GM18868 (cell line): ENCODE results near the gene P2RY6.

Source experiments
- ATAC-seq: cut with Tn5 transposase; IDR thresholded peaks from one replicate; pipeline ENCODE4 v1.9.1; 2021; ENCODE audit warnings: mild to moderate bottlenecking, moderate library complexity; ENCODE audit not compliant: unreplicated experiment

P2RY6 gene

GRCh38 chr11:73330569-73331093, 58.5 kb downstream of the P2RY6 start:
- no peak for ATAC-seq

GRCh38 chr11:73331138-73331916, 59.2 kb downstream of the P2RY6 start:
- no peak for ATAC-seq

GRCh38 chr11:73333173-73333572, 61.0 kb downstream of the P2RY6 start:
- no peak for ATAC-seq

- no peak for ATAC-seq
Measured at GRCh38 chr11:73333640-73334383, 61.7 kb downstream of the P2RY6 start.

GRCh38 chr11:73334384-73335203, 62.5 kb downstream of the P2RY6 start:
- no peak for ATAC-seq

- no peak for ATAC-seq
Measured at GRCh38 chr11:73335204-73335923, 63.2 kb downstream of the P2RY6 start.

- ATAC-seq = no peak
Measured at GRCh38 chr11:73337846-73338245, 65.7 kb downstream of the P2RY6 start.

GRCh38 chr11:73338279-73338678, 66.1 kb downstream of the P2RY6 start:
- ATAC-seq = no peak

GRCh38 chr11:73340164-73340563, 68.0 kb downstream of the P2RY6 start:
- ATAC-seq = no peak

- no peak for ATAC-seq
Measured at GRCh38 chr11:73342633-73343032, 70.5 kb downstream of the P2RY6 start.

GRCh38 chr11:73343076-73343873, 71.1 kb downstream of the P2RY6 start:
- no peak for ATAC-seq

- no peak for ATAC-seq
Measured at GRCh38 chr11:73344191-73344607, 72.1 kb downstream of the P2RY6 start.

- no peak for ATAC-seq
Measured at GRCh38 chr11:73345481-73346160, 73.5 kb downstream of the P2RY6 start.

- no peak for ATAC-seq
Measured at GRCh38 chr11:73346186-73346935, 74.2 kb downstream of the P2RY6 start.

GRCh38 chr11:73347067-73347466, 74.9 kb downstream of the P2RY6 start:
- no peak for ATAC-seq
